ENCODE measurements around the gene PCLO. TPM values are rescaled to one million over a fixed set of nuclear protein-coding genes. Genes with fewer than 3 reads are reported as not detected.
"Not testable (repeated sequence)": the region's sequence is repeated elsewhere in the genome, so short reads cannot be mapped to it uniquely, and the experiment has no call there.

The PCLO gene
- total RNA-seq, 3 donors from 2014 or later: 5.5 to 16.5 (median 7.1) TPM

DNA sequence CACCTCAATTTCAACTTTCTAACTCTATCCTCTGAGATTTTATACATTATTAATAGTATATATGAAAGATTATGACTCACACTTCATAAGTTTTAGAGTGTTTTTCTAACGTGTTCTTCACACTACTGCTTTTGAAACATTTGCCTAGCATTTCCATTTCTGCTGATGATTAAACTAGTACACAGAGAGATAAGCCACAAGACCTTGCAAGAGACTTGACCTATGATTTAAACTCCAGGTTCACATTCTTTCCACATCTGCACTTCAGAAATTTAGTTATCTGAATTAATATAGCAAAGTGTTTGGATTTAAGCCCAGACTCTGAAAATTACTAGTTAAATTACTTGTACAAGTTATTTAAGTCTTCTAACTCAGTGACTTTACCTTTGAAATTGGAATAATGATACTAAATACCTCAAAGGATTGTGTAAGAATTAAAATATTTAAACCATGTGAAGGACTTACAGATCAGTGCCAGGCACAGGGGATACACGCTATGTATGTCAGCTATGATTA lies 66.6 kb downstream of the PCLO start:
- ATAC-seq: no peak

DNA sequence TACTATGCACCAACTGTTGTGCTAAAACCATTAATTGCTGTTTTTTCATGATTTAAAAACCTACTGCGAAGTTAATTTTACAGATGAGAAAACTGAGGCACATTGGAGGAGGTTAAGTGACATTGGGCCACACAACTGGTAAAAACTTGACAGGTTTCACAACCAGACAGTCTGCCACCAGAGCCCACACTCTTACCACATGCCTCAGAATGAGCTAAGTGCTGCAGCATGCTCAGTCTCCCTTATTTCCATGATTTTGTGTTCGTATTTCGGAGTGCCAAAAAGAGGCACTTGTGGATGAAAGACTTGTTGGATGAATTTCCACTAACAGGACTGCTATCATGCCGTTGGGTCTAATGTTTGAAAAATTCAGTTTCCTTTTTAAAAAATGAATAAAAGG lies 77.4 kb downstream of the PCLO start:
- ATAC-seq (no peak), DNase-seq (no peak)
- Histone ChIP-seq H3K36me3 (ENCODE audit: low read depth) (no peaks in the 10 kb centered on the region), H3K9me3 (no peaks in the 10 kb centered on the region), H3K4me1 (ENCODE audit: low read depth) (no peaks in the 10 kb centered on the region), H3K4me3 (no peak overlapping the region)
- TF ChIP-seq, protein P1, sequence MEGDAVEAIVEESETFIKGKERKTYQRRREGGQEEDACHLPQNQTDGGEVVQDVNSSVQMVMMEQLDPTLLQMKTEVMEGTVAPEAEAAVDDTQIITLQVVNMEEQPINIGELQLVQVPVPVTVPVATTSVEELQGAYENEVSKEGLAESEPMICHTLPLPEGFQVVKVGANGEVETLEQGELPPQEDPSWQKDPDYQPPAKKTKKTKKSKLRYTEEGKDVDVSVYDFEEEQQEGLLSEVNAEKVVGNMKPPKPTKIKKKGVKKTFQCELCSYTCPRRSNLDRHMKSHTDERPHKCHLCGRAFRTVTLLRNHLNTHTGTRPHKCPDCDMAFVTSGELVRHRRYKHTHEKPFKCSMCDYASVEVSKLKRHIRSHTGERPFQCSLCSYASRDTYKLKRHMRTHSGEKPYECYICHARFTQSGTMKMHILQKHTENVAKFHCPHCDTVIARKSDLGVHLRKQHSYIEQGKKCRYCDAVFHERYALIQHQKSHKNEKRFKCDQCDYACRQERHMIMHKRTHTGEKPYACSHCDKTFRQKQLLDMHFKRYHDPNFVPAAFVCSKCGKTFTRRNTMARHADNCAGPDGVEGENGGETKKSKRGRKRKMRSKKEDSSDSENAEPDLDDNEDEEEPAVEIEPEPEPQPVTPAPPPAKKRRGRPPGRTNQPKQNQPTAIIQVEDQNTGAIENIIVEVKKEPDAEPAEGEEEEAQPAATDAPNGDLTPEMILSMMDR (IDR thresholded peaks at IDR 0.05): no peak
- intact Hi-C loops (cut with DNase I, micrococcal nuclease): no loop called here

More for the DNA sequence above, 66.6 kb downstream of the PCLO start:
- Histone ChIP-seq H3K4me3 (no peak overlapping the region), H3K36me3 (ENCODE audit: low read depth) (no peaks in the 10 kb centered on the region), H3K9me3 (no peaks in the 10 kb centered on the region), H3K4me1 (ENCODE audit: low read depth) (no peaks in the 10 kb centered on the region)
- TF ChIP-seq, protein P1 (IDR thresholded peaks at IDR 0.05): no peak
- intact Hi-C loops (cut with DNase I, micrococcal nuclease): no loop called here
- no peak for DNase-seq

DNA sequence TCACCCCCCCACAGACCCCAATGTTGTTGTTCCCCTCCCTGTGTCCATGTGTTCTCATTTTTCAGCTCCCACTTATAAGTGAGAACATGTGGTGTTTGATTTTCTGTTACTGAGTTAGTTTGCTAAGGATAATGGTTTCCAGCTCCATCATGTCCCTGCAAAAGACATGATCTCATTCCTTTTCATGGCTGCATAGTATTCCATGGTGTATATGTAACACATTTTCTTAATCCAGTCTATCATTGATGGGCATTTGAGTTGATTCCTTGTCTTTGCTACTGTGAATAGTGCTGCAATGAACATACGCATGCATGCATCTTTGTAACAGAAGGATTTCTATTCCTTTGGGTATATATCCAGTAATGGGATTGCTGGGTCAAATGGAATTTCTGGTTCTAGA lies 82.8 kb downstream of the PCLO start:
- DNase-seq; H3K4me3 ChIP-seq; intact Hi-C loops (cut with DNase I, micrococcal nuclease); H3K36me3 ChIP-seq (ENCODE audit: low read depth); H3K4me1 ChIP-seq (ENCODE audit: low read depth); H3K9me3 ChIP-seq; ATAC-seq: not testable (repeated sequence)

DNA sequence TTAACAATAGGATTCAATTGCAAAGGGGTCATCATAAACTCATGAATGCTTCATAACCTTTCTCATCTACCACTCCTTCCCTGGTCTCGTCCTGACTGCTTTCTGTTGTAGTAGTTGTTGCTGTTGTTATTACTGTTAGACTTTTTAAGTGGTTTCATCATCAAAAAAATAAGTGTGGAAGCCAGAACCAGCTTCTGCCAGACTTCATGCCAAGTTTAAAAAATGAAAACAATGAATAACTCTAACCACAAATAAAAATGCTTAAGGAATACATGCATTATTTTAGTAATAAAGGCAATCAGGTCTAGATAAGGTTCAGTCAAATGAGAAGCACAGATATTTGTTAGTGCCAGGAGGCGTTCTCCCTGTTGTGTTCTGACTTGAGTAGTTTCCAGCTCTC lies 85.4 kb downstream of the PCLO start:
- TF ChIP-seq, protein P1 (IDR thresholded peaks at IDR 0.05): no peak
- intact Hi-C loops (cut with DNase I, micrococcal nuclease): no loop called here
- ATAC-seq: no peak
- Histone ChIP-seq H3K4me3 (no peak overlapping the region), H3K36me3 (ENCODE audit: low read depth) (no peaks in the 10 kb centered on the region), H3K9me3 (no peaks in the 10 kb centered on the region), H3K4me1 (ENCODE audit: low read depth) (no peaks in the 10 kb centered on the region)
- DNase-seq: no peak

DNA sequence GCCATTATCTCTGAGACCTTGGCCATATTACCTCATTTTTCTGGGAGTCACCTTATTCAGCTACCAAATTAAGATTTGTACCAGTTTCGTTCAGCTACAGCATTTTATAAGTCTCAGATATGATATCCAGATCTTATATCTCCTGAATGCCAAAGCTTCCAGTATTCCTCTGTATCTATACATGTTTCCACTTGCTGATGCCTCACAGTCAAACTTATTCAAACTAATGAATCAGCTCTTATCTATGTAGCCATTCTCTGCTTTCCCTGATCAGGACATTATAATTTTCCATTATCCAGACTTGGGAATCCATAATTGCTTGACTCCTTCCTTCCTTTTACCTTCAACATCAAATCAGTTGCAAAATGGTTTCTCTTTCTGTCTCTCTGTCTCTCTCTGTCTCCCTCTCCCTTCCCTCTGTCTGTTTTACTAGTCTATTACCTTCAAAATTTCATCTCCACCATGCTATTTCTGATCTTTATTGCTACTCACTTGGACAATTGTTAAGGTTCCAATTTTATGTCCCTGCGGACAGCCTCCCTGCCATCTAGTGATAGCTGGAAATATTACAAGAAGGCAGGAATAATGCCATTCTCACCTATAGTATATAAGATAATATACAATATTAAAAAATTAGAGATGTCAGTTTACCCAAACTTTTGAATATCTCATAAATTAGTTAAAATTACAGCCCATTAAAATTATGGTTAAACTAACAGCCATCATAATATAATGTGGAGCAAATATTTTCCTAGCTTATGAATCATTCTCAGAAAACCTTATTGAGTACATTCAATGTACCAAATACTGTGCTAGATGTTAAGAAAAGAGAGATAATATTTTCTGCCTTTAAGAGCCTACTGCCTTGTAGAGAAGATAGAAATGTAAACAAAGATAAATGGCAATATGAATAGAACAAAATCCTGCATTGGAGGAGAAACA lies 89.8 kb downstream of the PCLO start:
- Histone ChIP-seq H3K36me3 (ENCODE audit: low read depth) (no peaks in the 10 kb centered on the region), H3K4me1 (ENCODE audit: low read depth) (no peaks in the 10 kb centered on the region), H3K9me3 (no peaks in the 10 kb centered on the region), H3K4me3 (no peak overlapping the region)
- TF ChIP-seq, protein P1 (IDR thresholded peaks at IDR 0.05): no peak
- no peak for ATAC-seq
- no peak for DNase-seq
- intact Hi-C loops (cut with DNase I, micrococcal nuclease): no loop called here

DNA sequence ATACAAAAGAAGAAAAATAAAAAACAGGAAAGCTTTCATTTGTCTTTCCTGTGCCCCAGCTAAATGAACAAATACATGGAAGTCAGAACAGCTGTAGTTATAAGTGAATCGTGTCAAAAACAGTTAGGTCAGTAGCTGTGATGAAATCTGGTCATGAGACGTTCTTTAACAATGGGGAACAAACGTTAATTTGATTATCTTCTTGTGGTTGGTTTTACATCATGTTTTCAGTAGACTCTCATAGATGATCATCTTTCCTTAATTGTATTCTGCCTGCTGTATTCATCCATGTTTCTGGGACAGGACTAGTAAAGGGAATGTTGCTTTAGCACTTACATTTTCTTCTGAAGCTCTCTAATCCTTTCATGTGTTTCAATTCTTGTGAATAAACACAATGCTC lies 97.0 kb downstream of the PCLO start:
- Histone ChIP-seq H3K4me1 (ENCODE audit: low read depth) (no peaks in the 10 kb centered on the region), H3K36me3 (ENCODE audit: low read depth) (no peaks in the 10 kb centered on the region), H3K9me3 (no peaks in the 10 kb centered on the region), H3K4me3 (no peak overlapping the region)
- TF ChIP-seq, protein P1 (IDR thresholded peaks at IDR 0.05): no peak
- DNase-seq: no peak
- intact Hi-C loops (cut with DNase I, micrococcal nuclease): no loop called here
- ATAC-seq: no peak
